Thoracic aorta (tissue), 2 donors: ENCODE data around the gene DEAF1. TPM values are rescaled to one million over a fixed set of nuclear protein-coding genes. Genes with fewer than 3 reads are reported as not detected.

ENCODE experiments used
- ATAC-seq: fragments of 150-250 bp; one replicate; pipeline ENCODE4 v1.8.0; 2017; ENCODE audit warnings: low read depth; ENCODE audit not compliant: insufficient number of reproducible peaks, low FRiP score
- DNase-seq: peaks from one replicate; pipeline ENCODE4 v3.0.0-alpha.2; 2020; ENCODE audit warnings: low spot score
- H3K27ac ChIP-seq, 2 donors: fragments of 200-600 bp; sonication (generic); 1 replicate in 1 of 2; 2 replicates in 1 of 2; pipeline ENCODE4 v1.5.1; 2016; ENCODE audit warnings: mild to moderate bottlenecking in 2 of 2, moderate library complexity in 2 of 2
- H3K27me3 ChIP-seq: fragments of 200-600 bp; sonication (generic); replicated peaks from 2 replicates; pipeline ENCODE4 v1.6.0; 2016; ENCODE audit warnings: mild to moderate bottlenecking; ENCODE audit not compliant: insufficient read depth
- H3K36me3 ChIP-seq: fragments of 200-600 bp; sonication (generic); one replicate; pipeline ENCODE4 v1.5.1; 2016
- H3K4me1 ChIP-seq, 2 donors: fragments of 200-600 bp; sonication (generic); 1 replicate in 1 of 2; 2 replicates in 1 of 2; pipeline versions ENCODE4 v1.5.1 to v1.6.0; 2016; ENCODE audit warnings: low read depth in 2 of 2, mild to moderate bottlenecking in 1 of 2; ENCODE audit not compliant: control insufficient read depth in 1 of 2
- H3K4me3 ChIP-seq: fragments of 200-600 bp; sonication (generic); 2 replicates; pipeline ENCODE4 v1.5.1; 2016; ENCODE audit warnings: mild to moderate bottlenecking
- H3K9me3 ChIP-seq: fragments of 200-600 bp; sonication (generic); 2 replicates; pipeline ENCODE4 v1.5.1; 2016
- total RNA-seq, 2 donors: library from RNA; depleted of rRNA; stranded (reverse); fragments of >200 nt; gene quantifications; one replicate each; pipeline versions ENCODE4 v1.1.0 to v1.2.3, GENCODE V29; 2016
- TF ChIP-seq, protein P1 (sequence below): fragments of 200-600 bp; sonication (generic); IDR thresholded peaks from one replicate; pipeline ENCODE4 v1.5.1; 2019; ENCODE audit warnings: antibody characterized with exemption

Gene DEAF1
- total RNA-seq, 2 donors from 2014 or later, result 22.1 to 67.0 TPM

DNA sequence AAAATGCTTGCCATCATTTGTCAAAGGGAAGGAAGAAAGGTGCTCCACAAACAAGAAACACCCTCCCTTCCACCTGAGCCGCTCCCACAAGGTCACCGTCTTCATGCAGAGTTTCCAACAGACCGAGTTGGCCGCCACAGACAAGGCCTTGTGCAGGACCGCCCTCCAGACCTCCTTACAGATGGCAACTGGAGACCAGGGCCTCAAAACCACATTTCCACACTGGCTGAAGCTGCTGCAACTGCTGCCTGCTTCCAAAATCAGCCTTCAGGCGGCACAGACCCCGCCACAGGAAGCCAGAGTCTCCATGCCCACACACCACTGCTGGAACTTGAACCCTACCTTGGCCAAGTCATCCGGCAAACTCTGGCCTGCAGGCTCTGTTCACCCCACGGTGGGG lies 6.3 kb downstream of the DEAF1 start:
- Histone ChIP-seq H3K4me1 (peaks cover 4 to 8% of the 10 kb centered on the region in 2 donors), H3K27ac (no peak overlapping the region), H3K27me3 (no peaks in the 10 kb centered on the region), H3K9me3 (no peaks in the 10 kb centered on the region), H3K4me3 (no peak overlapping the region), H3K36me3 (peaks cover 31% of the 10 kb centered on the region)
- DNase-seq (no peak), ATAC-seq (no peak)
- TF ChIP-seq, protein P1, sequence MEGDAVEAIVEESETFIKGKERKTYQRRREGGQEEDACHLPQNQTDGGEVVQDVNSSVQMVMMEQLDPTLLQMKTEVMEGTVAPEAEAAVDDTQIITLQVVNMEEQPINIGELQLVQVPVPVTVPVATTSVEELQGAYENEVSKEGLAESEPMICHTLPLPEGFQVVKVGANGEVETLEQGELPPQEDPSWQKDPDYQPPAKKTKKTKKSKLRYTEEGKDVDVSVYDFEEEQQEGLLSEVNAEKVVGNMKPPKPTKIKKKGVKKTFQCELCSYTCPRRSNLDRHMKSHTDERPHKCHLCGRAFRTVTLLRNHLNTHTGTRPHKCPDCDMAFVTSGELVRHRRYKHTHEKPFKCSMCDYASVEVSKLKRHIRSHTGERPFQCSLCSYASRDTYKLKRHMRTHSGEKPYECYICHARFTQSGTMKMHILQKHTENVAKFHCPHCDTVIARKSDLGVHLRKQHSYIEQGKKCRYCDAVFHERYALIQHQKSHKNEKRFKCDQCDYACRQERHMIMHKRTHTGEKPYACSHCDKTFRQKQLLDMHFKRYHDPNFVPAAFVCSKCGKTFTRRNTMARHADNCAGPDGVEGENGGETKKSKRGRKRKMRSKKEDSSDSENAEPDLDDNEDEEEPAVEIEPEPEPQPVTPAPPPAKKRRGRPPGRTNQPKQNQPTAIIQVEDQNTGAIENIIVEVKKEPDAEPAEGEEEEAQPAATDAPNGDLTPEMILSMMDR, result no peak

GRCh38 chr11:687751-688150 lies 7.3 kb downstream of the DEAF1 start:
- TF ChIP-seq, protein P1, result no peak
- Histone ChIP-seq H3K36me3 (peaks cover 37% of the 10 kb centered on the region), H3K4me1 (no peaks in the 10 kb centered on the region), H3K27ac (no peak overlapping the region), H3K27me3 (no peaks in the 10 kb centered on the region), H3K9me3 (no peaks in the 10 kb centered on the region), H3K4me3 (no peak overlapping the region)
- DNase-seq (no peak), ATAC-seq (no peak)

DNA sequence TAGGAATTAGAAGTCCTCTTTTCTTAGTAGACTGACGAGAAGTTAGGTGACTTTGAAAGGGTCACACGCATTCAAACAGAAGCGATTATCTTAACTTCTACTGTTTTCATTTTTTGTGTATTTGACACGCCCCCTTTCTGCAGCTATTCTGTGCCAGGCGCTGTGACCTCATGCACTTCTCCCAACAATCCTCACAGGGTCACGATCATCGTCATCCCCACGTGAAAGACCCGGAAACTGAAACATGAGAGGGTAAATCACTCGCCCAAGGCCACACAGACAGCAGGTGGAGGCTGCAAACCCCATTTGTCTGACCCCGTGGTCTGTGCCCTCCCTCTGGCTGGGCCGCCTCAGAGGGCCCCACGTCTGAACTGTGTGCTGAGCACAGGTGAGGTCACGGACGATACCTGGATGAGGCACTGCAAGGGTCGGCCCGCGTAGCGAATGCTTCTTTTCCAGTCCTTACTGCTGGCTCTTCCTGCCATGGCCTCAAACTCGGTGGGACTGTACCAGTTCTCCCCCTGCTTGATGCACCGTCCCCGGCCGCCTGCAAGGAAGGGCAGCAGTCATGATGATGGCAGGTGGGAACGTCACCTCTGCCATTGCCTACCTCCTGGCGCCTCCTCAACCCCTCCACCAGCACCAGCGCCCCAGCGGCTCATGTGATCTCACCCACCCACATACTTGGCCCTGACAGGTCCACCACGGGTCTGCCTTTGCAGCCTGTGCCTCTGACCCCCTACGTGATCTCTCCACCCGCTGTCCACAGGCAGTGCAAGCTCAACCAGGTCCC lies 8.4 kb downstream of the DEAF1 start:
- no peaks in the 10 kb centered on the region for H3K27me3 ChIP-seq
- no peaks in the 10 kb centered on the region for H3K9me3 ChIP-seq
- H3K4me3 ChIP-seq, result no peak overlapping the region
- no peak overlapping the region for H3K27ac ChIP-seq
- ATAC-seq (no peak), DNase-seq (no peak)
- no peaks in the 10 kb centered on the region for H3K4me1 ChIP-seq
- TF ChIP-seq, protein P1, result no peak
- peaks cover 46% of the 10 kb centered on the region for H3K36me3 ChIP-seq

- Histone ChIP-seq H3K27me3 (no peaks in the 10 kb centered on the region), H3K4me3 (no peak overlapping the region), H3K4me1 (no peaks in the 10 kb centered on the region), H3K36me3 (peaks cover 37% of the 10 kb centered on the region), H3K9me3 (no peaks in the 10 kb centered on the region), H3K27ac (no peak overlapping the region)
- TF ChIP-seq, protein P1, result no peak
- ATAC-seq (no peak), DNase-seq (no peak)
These were observed 14.1 kb downstream of the DEAF1 start for GRCh38 chr11:680970-681369.

GRCh38 chr11:680476-680875 lies 14.5 kb downstream of the DEAF1 start:
- Histone ChIP-seq H3K36me3 (peaks cover 37% of the 10 kb centered on the region), H3K4me1 (no peaks in the 10 kb centered on the region), H3K27me3 (no peaks in the 10 kb centered on the region), H3K4me3 (no peak overlapping the region), H3K27ac (no peak overlapping the region), H3K9me3 (no peaks in the 10 kb centered on the region)
- ATAC-seq, result no peak
- no peak for DNase-seq
- TF ChIP-seq, protein P1, result no peak
